NK-92 treated with Interleukin-12 subunit alpha and Interleukin-12 subunit beta, amount 100 ng/mL, for 24 hours (cell line): ENCODE data around the gene ANAPC2.
A peak's percentile ranks its signal among the peaks of the same experiment; 100 is the strongest.
"Not testable (repeated sequence)": the region's sequence is repeated elsewhere in the genome, so short reads cannot be mapped to it uniquely, and the experiment has no call there.

Experiments
- DNase-seq: peaks from one replicate; lab custom pipeline; 2025; lab: John Stamatoyannopoulos, UW

ANAPC2 gene

GRCh38 chr9:137143459-137143858, 44.9 kb downstream of the ANAPC2 start:
- DNase-seq: no peak

GRCh38 chr9:137141976-137142936, 46.1 kb downstream of the ANAPC2 start:
- no peak for DNase-seq

GRCh38 chr9:137141050-137141810, 47.1 kb downstream of the ANAPC2 start:
- no peak for DNase-seq

GRCh38 chr9:137140151-137141012, 48.0 kb downstream of the ANAPC2 start:
- no peak for DNase-seq

GRCh38 chr9:137139468-137140150, 48.8 kb downstream of the ANAPC2 start:
- no peak for DNase-seq

- DNase-seq: no peak
These were observed 49.5 kb downstream of the ANAPC2 start, which contains the start of gene GRIN1 for GRCh38 chr9:137138722-137139467. Gene GRIN1 (plus strand): TSS chr9:137139154. CDS start chr9:137139487, 333 bp downstream.

- DNase-seq: no peak
These were observed 50.2 kb downstream of the ANAPC2 start for GRCh38 chr9:137138058-137138721.

GRCh38 chr9:137136881-137137607, 51.3 kb downstream of the ANAPC2 start:
- no peak for DNase-seq

GRCh38 chr9:137136261-137136880, 52.0 kb downstream of the ANAPC2 start:
- DNase-seq: no peak

- DNase-seq: not testable (repeated sequence)
These were observed 53.2 kb downstream of the ANAPC2 start for GRCh38 chr9:137135154-137135553.

- DNase-seq: no peak
These were observed 54.2 kb downstream of the ANAPC2 start for GRCh38 chr9:137134191-137134590.

- no peak for DNase-seq
These were observed 58.1 kb downstream of the ANAPC2 start for GRCh38 chr9:137130176-137130755.

GRCh38 chr9:137129456-137130175, 58.7 kb downstream of the ANAPC2 start:
- peak; percentile 85 for DNase-seq

GRCh38 chr9:137128862-137129455, 59.4 kb downstream of the ANAPC2 start:
- DNase-seq: no peak

- DNase-seq: no peak
These were observed 60.0 kb downstream of the ANAPC2 start for GRCh38 chr9:137128158-137128861.

GRCh38 chr9:137127301-137128157, 60.8 kb downstream of the ANAPC2 start:
- no peak for DNase-seq
